ENCODE results near the gene COL9A1.
A peak's percentile ranks its signal among the peaks of the same experiment; 100 is the strongest.

COL9A1 gene

DNA sequence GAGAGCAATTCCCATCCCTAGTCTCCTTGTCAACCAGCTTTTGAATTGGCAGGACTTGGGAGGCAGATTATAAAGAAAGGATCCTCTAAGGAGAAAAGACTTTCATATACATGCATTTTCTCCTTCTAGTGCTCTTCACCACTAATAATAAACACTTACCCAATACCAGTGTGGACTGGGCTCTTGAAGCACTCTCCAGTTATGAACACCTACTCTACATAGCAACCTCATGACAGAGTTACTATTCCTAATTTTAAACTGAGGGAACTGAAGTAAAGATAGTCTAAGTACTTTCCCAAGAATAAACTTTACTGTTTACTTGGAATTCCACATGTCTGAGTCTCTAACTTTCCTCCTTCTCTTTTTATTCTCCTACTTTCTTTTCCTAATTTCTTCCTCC lies 4.8 kb downstream of the COL9A1 start:
- Histone ChIP-seq H3K4me3 (ENCODE audit: insufficient read depth, low read depth, low read length) (no peak overlapping the region), H3K27ac (ENCODE audit: insufficient read depth, low read depth, low read length, poor library complexity, severe bottlenecking) (no peak overlapping the region), H3K36me3 (ENCODE audit: control insufficient read depth, insufficient read depth, low read length) (no peaks in the 10 kb centered on the region), H3K4me1 (ENCODE audit: control insufficient read depth, insufficient read depth, low read length) (no peaks in the 10 kb centered on the region), H3K27me3 (ENCODE audit: control insufficient read depth, insufficient read depth, low read length, poor library complexity, severe bottlenecking) (no peaks in the 10 kb centered on the region), H3K9me3 (ENCODE audit: control insufficient read depth, low read length) (no peaks in the 10 kb centered on the region)

DNA sequence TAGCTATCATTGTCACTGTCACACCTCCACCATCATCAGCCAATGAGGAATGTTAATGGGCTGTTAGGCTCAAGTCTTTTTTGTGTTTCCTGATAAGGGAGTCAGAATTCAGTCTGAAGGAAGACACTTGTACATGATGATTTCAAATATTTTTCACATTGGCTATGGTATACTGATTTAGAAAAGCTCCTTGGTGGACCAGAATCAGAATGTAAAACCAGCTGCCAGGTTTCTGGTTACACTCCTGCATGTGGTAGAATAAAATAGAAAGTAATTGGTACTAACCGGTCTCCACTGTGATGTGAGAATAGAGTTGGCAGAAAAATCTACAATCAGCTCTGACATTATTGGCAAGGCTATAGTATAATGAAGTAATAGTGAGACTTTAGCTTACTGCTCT lies 10.7 kb downstream of the COL9A1 start:
- no peak overlapping the region for H3K27ac ChIP-seq (ENCODE audit: insufficient read depth, low read depth, low read length, poor library complexity, severe bottlenecking)
- WGBS, 2 experiments, result 93 to 100% methylated on average over 1 of the region's 1 CpG
- H3K9me3 ChIP-seq (ENCODE audit: control insufficient read depth, low read length), result no peaks in the 10 kb centered on the region
- no peaks in the 10 kb centered on the region for H3K4me1 ChIP-seq (ENCODE audit: control insufficient read depth, insufficient read depth, low read length)
- H3K4me3 ChIP-seq (ENCODE audit: insufficient read depth, low read depth, low read length), result no peak overlapping the region
- H3K27me3 ChIP-seq (ENCODE audit: control insufficient read depth, insufficient read depth, low read length, poor library complexity, severe bottlenecking), result no peaks in the 10 kb centered on the region
- H3K36me3 ChIP-seq (ENCODE audit: control insufficient read depth, insufficient read depth, low read length), result no peaks in the 10 kb centered on the region

GRCh38 chr6:70289299-70289698 lies 13.6 kb downstream of the COL9A1 start:
- Histone ChIP-seq H3K27me3 (ENCODE audit: control insufficient read depth, insufficient read depth, low read length, poor library complexity, severe bottlenecking) (peaks cover 9% of the 10 kb centered on the region), H3K9me3 (ENCODE audit: control insufficient read depth, low read length) (no peaks in the 10 kb centered on the region), H3K4me3 (ENCODE audit: insufficient read depth, low read depth, low read length) (no peak overlapping the region), H3K4me1 (ENCODE audit: control insufficient read depth, insufficient read depth, low read length) (no peaks in the 10 kb centered on the region), H3K36me3 (ENCODE audit: control insufficient read depth, insufficient read depth, low read length) (no peaks in the 10 kb centered on the region), H3K27ac (ENCODE audit: insufficient read depth, low read depth, low read length, poor library complexity, severe bottlenecking) (no peak overlapping the region)
- 40% methylated on average over 1 of the region's 2 CpGs; no CpG with 5 or more reads in 1 of the 2 experiments for WGBS, 2 experiments

GRCh38 chr6:70286905-70287304 lies 16.0 kb downstream of the COL9A1 start:
- 93 to 94% methylated on average over 4 to 5 of the region's 5 CpGs for WGBS, 2 experiments
- peaks cover 33% of the 10 kb centered on the region for H3K27me3 ChIP-seq (ENCODE audit: control insufficient read depth, insufficient read depth, low read length, poor library complexity, severe bottlenecking)
- peaks cover 7% of the 10 kb centered on the region for H3K4me1 ChIP-seq (ENCODE audit: control insufficient read depth, insufficient read depth, low read length)
- no peak overlapping the region for H3K4me3 ChIP-seq (ENCODE audit: insufficient read depth, low read depth, low read length)
- no peaks in the 10 kb centered on the region for H3K36me3 ChIP-seq (ENCODE audit: control insufficient read depth, insufficient read depth, low read length)
- no peaks in the 10 kb centered on the region for H3K9me3 ChIP-seq (ENCODE audit: control insufficient read depth, low read length)
- H3K27ac ChIP-seq (ENCODE audit: insufficient read depth, low read depth, low read length, poor library complexity, severe bottlenecking), result no peak overlapping the region

- Histone ChIP-seq H3K27me3 (ENCODE audit: control insufficient read depth, insufficient read depth, low read length, poor library complexity, severe bottlenecking) (peaks cover 49% of the 10 kb centered on the region), H3K36me3 (ENCODE audit: control insufficient read depth, insufficient read depth, low read length) (no peaks in the 10 kb centered on the region), H3K4me1 (ENCODE audit: control insufficient read depth, insufficient read depth, low read length) (peaks cover 10% of the 10 kb centered on the region), H3K27ac (ENCODE audit: insufficient read depth, low read depth, low read length, poor library complexity, severe bottlenecking) (no peak overlapping the region), H3K4me3 (ENCODE audit: insufficient read depth, low read depth, low read length) (no peak overlapping the region), H3K9me3 (ENCODE audit: control insufficient read depth, low read length) (no peaks in the 10 kb centered on the region)
- WGBS, 2 experiments, result 90 to 100% methylated on average over 2 to 3 of the region's 4 CpGs
These were observed 17.7 kb downstream of the COL9A1 start for GRCh38 chr6:70285201-70285600.

DNA sequence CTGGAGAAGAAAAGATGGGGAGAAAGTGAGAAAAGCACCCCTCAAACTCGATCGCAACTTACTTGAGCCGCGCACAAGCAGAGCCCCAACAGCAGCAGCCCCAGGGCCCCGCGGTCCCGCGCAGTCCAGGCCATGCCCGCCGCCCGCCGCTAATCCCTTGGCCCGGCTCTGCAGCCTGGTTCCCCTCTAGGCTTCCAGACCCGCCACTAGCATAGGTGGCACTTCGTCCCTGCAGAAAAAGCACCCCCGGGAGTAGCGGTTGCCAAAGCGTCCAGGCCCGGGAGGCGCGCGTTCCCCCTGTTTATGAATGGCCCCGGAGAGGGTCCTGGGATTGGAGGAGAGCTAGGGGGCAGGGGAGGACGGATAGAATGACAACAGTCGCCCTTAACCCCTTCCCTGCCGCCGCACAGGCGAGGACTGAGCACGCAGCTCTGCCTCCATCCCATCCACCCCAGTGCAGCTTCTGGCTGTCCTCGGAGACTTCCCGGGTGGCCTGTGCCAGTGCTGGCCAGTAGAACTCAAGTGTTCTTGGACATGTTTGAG lies 19.9 kb downstream of the COL9A1 start:
- H3K4me1 ChIP-seq (ENCODE audit: control insufficient read depth, insufficient read depth, low read length), result peaks cover 10% of the 10 kb centered on the region
- H3K27me3 ChIP-seq (ENCODE audit: control insufficient read depth, insufficient read depth, low read length, poor library complexity, severe bottlenecking), result peaks cover 49% of the 10 kb centered on the region
- 2% methylated on average over 31 of the region's 31 CpGs for WGBS, 2 experiments
- H3K9me3 ChIP-seq (ENCODE audit: control insufficient read depth, low read length), result no peaks in the 10 kb centered on the region
- peak overlapping the region; percentile 32 for H3K4me3 ChIP-seq (ENCODE audit: insufficient read depth, low read depth, low read length)
- no peaks in the 10 kb centered on the region for H3K36me3 ChIP-seq (ENCODE audit: control insufficient read depth, insufficient read depth, low read length)
- H3K27ac ChIP-seq (ENCODE audit: insufficient read depth, low read depth, low read length, poor library complexity, severe bottlenecking), result no peak overlapping the region

GRCh38 chr6:70282312-70282918 lies 20.5 kb downstream of the COL9A1 start:
- H3K27ac ChIP-seq (ENCODE audit: insufficient read depth, low read depth, low read length, poor library complexity, severe bottlenecking), result no peak overlapping the region
- peaks cover 10% of the 10 kb centered on the region for H3K4me1 ChIP-seq (ENCODE audit: control insufficient read depth, insufficient read depth, low read length)
- 1 to 2% methylated on average over 37 to 39 of the region's 39 CpGs for WGBS, 2 experiments
- H3K36me3 ChIP-seq (ENCODE audit: control insufficient read depth, insufficient read depth, low read length), result no peaks in the 10 kb centered on the region
- peaks cover 49% of the 10 kb centered on the region for H3K27me3 ChIP-seq (ENCODE audit: control insufficient read depth, insufficient read depth, low read length, poor library complexity, severe bottlenecking)
- no peaks in the 10 kb centered on the region for H3K9me3 ChIP-seq (ENCODE audit: control insufficient read depth, low read length)
- peak overlapping the region; percentile 32 for H3K4me3 ChIP-seq (ENCODE audit: insufficient read depth, low read depth, low read length)

DNA sequence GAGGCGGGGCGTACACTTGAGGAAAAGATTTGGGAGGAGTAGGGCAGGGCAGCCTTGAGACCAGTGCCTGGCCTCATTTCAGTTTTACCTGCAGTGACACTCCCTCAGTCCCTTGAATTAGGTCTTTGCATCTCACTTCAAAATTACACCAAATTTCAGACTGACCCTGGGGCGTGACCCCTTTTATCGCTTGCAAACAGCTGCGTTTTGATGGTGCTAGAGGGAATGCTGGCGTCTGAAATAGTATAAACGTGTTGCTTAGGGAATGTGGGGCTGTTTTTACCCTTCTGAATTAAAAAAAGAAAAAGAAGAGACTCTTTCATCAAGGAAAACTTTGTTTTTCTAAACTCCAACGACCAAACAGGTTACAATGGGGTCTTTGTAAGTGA lies 21.0 kb downstream of the COL9A1 start:
- Histone ChIP-seq H3K36me3 (ENCODE audit: control insufficient read depth, insufficient read depth, low read length) (no peaks in the 10 kb centered on the region), H3K27me3 (ENCODE audit: control insufficient read depth, insufficient read depth, low read length, poor library complexity, severe bottlenecking) (peaks cover 49% of the 10 kb centered on the region), H3K27ac (ENCODE audit: insufficient read depth, low read depth, low read length, poor library complexity, severe bottlenecking) (no peak overlapping the region), H3K4me1 (ENCODE audit: control insufficient read depth, insufficient read depth, low read length) (peaks cover 10% of the 10 kb centered on the region), H3K9me3 (ENCODE audit: control insufficient read depth, low read length) (no peaks in the 10 kb centered on the region), H3K4me3 (ENCODE audit: insufficient read depth, low read depth, low read length) (peak overlapping the region; percentile 32)
- WGBS, 2 experiments, result 51 to 52% methylated on average over 8 of the region's 8 CpGs

GRCh38 chr6:70280400-70280853 lies 22.5 kb downstream of the COL9A1 start:
- H3K27me3 ChIP-seq (ENCODE audit: control insufficient read depth, insufficient read depth, low read length, poor library complexity, severe bottlenecking), result peaks cover 49% of the 10 kb centered on the region
- H3K9me3 ChIP-seq (ENCODE audit: control insufficient read depth, low read length), result no peaks in the 10 kb centered on the region
- 70 to 73% methylated on average over 15 of the region's 15 CpGs for WGBS, 2 experiments

DNA sequence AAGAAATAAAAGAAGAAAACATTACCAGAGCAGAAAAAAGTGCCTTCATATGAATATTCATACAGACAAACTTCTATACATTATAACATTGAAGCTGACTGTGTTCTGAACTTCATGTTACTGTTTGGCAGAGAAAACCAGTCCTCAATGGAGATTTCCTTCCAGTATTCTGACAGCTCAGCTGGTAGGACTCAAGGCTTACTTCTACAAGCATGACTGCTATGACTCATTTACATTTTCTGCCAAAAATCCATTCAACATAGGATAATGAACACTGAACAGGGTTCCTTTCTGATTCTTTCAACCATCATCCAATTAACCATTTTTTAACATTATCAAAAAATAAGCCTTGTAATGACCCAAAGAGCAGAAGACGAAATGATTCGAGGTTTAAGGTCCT lies 25.4 kb downstream of the COL9A1 start:
- no peak overlapping the region for H3K27ac ChIP-seq (ENCODE audit: insufficient read depth, low read depth, low read length, poor library complexity, severe bottlenecking)
- 89 to 94% methylated on average over 2 of the region's 2 CpGs for WGBS, 2 experiments
- no peak overlapping the region for H3K4me3 ChIP-seq (ENCODE audit: insufficient read depth, low read depth, low read length)
- no peaks in the 10 kb centered on the region for H3K9me3 ChIP-seq (ENCODE audit: control insufficient read depth, low read length)
- H3K36me3 ChIP-seq (ENCODE audit: control insufficient read depth, insufficient read depth, low read length), result no peaks in the 10 kb centered on the region
- peaks cover 9% of the 10 kb centered on the region for H3K4me1 ChIP-seq (ENCODE audit: control insufficient read depth, insufficient read depth, low read length)
- peaks cover 22% of the 10 kb centered on the region for H3K27me3 ChIP-seq (ENCODE audit: control insufficient read depth, insufficient read depth, low read length, poor library complexity, severe bottlenecking)

More at GRCh38 chr6:70280400-70280853, 22.5 kb downstream of the COL9A1 start:
- no peak overlapping the region for H3K27ac ChIP-seq (ENCODE audit: insufficient read depth, low read depth, low read length, poor library complexity, severe bottlenecking)
- H3K4me1 ChIP-seq (ENCODE audit: control insufficient read depth, insufficient read depth, low read length), result peaks cover 10% of the 10 kb centered on the region
- no peaks in the 10 kb centered on the region for H3K36me3 ChIP-seq (ENCODE audit: control insufficient read depth, insufficient read depth, low read length)
- no peak overlapping the region for H3K4me3 ChIP-seq (ENCODE audit: insufficient read depth, low read depth, low read length)
